ENCODE measurements around the gene PIGT.

DNA sequence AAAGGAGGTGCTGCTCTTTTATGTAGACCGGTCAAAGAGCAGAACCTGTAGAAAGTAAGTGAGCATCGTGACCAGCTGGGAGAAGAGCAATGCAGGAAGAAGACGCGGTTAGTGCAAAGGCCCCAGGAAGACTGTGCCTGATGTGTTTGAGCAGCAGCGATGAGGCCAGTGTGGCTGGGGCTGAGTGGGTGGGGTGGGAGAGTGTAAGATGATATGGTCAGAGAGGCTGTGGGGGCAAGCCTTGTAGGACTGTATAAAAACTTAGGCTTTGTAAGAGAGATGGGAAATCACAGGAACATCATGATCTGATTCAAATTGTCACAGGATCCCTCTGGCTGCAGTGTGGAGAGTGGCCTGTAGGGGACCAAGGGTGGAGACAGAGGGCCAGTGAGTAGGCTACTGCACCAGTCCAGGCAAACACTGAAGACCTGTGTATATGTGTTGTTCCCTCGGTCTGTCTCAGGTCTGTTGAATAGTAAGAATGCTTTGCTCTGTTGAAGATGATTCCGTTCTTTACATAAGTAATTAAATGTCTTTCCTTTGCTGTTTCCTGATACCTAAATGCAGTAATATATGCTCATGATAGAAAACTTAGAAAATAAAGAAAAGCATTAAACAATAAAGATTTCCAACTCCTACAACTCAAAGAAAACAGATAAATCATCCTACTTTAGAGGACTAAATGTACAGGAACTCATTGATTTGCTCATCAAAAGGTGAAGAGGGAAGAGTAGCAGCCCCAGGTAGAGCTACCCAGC is 30.0 kb downstream of the PIGT start:
- TF ChIP-seq, protein P1, sequence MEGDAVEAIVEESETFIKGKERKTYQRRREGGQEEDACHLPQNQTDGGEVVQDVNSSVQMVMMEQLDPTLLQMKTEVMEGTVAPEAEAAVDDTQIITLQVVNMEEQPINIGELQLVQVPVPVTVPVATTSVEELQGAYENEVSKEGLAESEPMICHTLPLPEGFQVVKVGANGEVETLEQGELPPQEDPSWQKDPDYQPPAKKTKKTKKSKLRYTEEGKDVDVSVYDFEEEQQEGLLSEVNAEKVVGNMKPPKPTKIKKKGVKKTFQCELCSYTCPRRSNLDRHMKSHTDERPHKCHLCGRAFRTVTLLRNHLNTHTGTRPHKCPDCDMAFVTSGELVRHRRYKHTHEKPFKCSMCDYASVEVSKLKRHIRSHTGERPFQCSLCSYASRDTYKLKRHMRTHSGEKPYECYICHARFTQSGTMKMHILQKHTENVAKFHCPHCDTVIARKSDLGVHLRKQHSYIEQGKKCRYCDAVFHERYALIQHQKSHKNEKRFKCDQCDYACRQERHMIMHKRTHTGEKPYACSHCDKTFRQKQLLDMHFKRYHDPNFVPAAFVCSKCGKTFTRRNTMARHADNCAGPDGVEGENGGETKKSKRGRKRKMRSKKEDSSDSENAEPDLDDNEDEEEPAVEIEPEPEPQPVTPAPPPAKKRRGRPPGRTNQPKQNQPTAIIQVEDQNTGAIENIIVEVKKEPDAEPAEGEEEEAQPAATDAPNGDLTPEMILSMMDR (conservative IDR thresholded peaks at IDR 0.05 in 1 of 2, IDR thresholded peaks at IDR 0.05 in 1 of 2; ENCODE audit: extremely low read depth in 1 of 2, insufficient read depth in 1 of 2, low read depth in 1 of 2, low read length in 2 of 2), result peak; percentile 51 to 68
- TF ChIP-seq EZH2 (IDR thresholded peaks at IDR 0.05; ENCODE audit: borderline replicate concordance, low read length), result no peak

Data from mammary epithelial cell (primary cell).